ENCODE measurements around the gene MMS19.

DNA sequence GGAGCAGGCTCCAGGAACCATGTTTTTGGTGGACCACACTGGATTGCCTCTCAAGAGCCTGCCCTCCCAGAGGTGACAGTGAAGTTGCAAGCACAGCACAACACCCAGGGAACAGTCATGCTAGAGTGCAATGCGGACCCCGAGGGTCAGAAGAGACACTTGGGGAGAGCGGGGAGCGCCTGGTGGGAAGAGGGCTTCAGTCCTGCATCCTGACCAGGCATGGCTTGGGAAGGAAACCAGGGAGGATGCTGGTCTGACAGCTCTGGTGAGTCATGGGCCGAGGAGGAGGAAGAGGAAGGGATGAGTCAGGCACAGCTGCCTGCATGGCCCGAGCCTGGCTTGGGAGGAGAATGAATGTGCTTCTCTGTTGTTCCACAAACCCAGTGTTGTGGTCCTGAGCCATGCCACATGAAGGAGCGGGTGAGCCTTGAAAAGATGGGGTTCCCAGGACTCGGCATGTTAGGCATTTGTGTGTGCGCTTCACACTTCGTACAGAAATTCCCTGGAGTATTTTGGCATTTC lies 44.9 kb upstream of the MMS19 start:
- TF ChIP-seq, protein P1, sequence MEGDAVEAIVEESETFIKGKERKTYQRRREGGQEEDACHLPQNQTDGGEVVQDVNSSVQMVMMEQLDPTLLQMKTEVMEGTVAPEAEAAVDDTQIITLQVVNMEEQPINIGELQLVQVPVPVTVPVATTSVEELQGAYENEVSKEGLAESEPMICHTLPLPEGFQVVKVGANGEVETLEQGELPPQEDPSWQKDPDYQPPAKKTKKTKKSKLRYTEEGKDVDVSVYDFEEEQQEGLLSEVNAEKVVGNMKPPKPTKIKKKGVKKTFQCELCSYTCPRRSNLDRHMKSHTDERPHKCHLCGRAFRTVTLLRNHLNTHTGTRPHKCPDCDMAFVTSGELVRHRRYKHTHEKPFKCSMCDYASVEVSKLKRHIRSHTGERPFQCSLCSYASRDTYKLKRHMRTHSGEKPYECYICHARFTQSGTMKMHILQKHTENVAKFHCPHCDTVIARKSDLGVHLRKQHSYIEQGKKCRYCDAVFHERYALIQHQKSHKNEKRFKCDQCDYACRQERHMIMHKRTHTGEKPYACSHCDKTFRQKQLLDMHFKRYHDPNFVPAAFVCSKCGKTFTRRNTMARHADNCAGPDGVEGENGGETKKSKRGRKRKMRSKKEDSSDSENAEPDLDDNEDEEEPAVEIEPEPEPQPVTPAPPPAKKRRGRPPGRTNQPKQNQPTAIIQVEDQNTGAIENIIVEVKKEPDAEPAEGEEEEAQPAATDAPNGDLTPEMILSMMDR (IDR thresholded peaks at IDR 0.05 in 4 of 5, conservative IDR thresholded peaks at IDR 0.05 in 1 of 5): no peak
- no peak for TF ChIP-seq POLR2A (IDR thresholded peaks at IDR 0.05)
